HepG2 (cell line): ENCODE results near the gene TBX15. TPM values are rescaled to one million over a fixed set of nuclear protein-coding genes. Genes with fewer than 3 reads are reported as not detected.

Source experiments
- ATAC-seq: fragments of 200-7000 bp; cut with Tn5 transposase; 3 replicates; pipeline ENCODE4 v1.9.1; 2020; ENCODE audit warnings: mild to moderate bottlenecking, moderate library complexity
- BruUV-seq: library from RNA; stranded (reverse); fragments of 400-500 nt; replicated peaks from 2 replicates; lab custom pipeline; 2021; lab: Mats Ljungman, UMichigan
- CTCF ChIA-PET: fragments of 300-600 bp; formaldehyde crosslinking; extraction: SDS; loops from one replicate; lab custom pipeline; 2021; ENCODE audit warnings: low total read pairs, inconsistent platforms, low intra/inter-chr PET ratio; lab: Yijun Ruan, JAX
- POLR2A ChIA-PET: fragments of 350-600 bp; sonication (Branson Sonifier 250); formaldehyde crosslinking; loops from one replicate; lab custom pipeline; 2020; ENCODE audit warnings: antibody characterized with exemption, inconsistent platforms; lab: Yijun Ruan, JAX
- DNase-seq: peaks from one replicate; pipeline ENCODE4 v3.0.0-alpha.2; 2015; ENCODE audit warnings: low spot score
- FAIRE-seq: peaks from 3 replicates; lab custom pipeline; 2011; peaks lifted over from hg19 to GRCh38; lab: Jason Lieb, UNC
- H2AFZ ChIP-seq: one replicate; pipeline ENCODE4 v1.6.1; 2011; ENCODE audit warnings: low read length, inconsistent platforms
- H3K27ac ChIP-seq: fragments of 300-600 bp; 3 replicates; pipeline ENCODE4 v1.8.0; 2011; ENCODE audit warnings: mixed run types, mild to moderate bottlenecking, mixed read lengths, low read length, inconsistent platforms; ENCODE audit not compliant: insufficient read depth; ENCODE audit errors: extremely low read length
- H3K27me3 ChIP-seq, 2 experiments: fragments of 200-600 bp in 1 of 2; 2 replicates in 1 of 2; 3 replicates in 1 of 2; pipeline versions ENCODE4 v1.6.0 to v1.8.0; 2011; ENCODE audit warnings: low read length in 2 of 2, mild to moderate bottlenecking in 2 of 2, moderate library complexity in 2 of 2, inconsistent platforms in 1 of 2; ENCODE audit not compliant: insufficient read depth in 2 of 2, control insufficient read depth in 1 of 2
- H3K36me3 ChIP-seq, 2 experiments: fragments of 200-600 bp in 1 of 2; replicated peaks in 1 of 2; 2 replicates in 1 of 2; 3 replicates in 1 of 2; pipeline versions ENCODE4 v1.5.1 to v1.8.0; 2011; ENCODE audit warnings: low read length in 2 of 2, inconsistent platforms in 1 of 2; ENCODE audit not compliant: insufficient read depth in 2 of 2, control insufficient read depth in 1 of 2
- H3K4me1 ChIP-seq: 2 replicates; pipeline ENCODE4 v1.5.1; 2012; ENCODE audit warnings: low read length, inconsistent platforms; ENCODE audit not compliant: insufficient read depth
- H3K4me2 ChIP-seq: 2 replicates; pipeline ENCODE4 v1.6.0; 2011; ENCODE audit warnings: low read depth, low read length, inconsistent platforms
- H3K4me3 ChIP-seq, 3 experiments: fragments of 200-600 bp in 1 of 3; sonication (generic), shearing (Covaris generic) in 1 of 3; replicated peaks in 1 of 3; 2 replicates each; pipeline ENCODE4 v1.5.1; 2011 to 2016; ENCODE audit warnings: low read length in 3 of 3, inconsistent platforms in 2 of 3, low read depth in 2 of 3, mild to moderate bottlenecking in 2 of 3, control low read depth in 1 of 3, mixed read lengths in 1 of 3; ENCODE audit not compliant: insufficient read depth in 1 of 3
- H3K79me2 ChIP-seq: one replicate; pipeline ENCODE4 v1.6.1; 2011; ENCODE audit warnings: low read length, inconsistent platforms; ENCODE audit not compliant: insufficient read depth
- H3K9ac ChIP-seq: 2 replicates; pipeline ENCODE4 v1.6.0; 2011; ENCODE audit warnings: mild to moderate bottlenecking, low read depth, low read length, inconsistent platforms; ENCODE audit not compliant: insufficient read depth
- H3K9me3 ChIP-seq: 2 replicates; pipeline ENCODE4 v1.5.1; 2012; ENCODE audit warnings: mild to moderate bottlenecking, low read length
- H4K20me1 ChIP-seq: 2 replicates; pipeline ENCODE4 v1.6.0; 2011; ENCODE audit warnings: inconsistent platforms, mild to moderate bottlenecking, low read length, moderate library complexity; ENCODE audit not compliant: insufficient read depth
- FOXA1 ChIP-seq, 2 experiments: fragments of 450-650 bp in 1 of 2; sonication (generic) in 1 of 2; formaldehyde crosslinking in 1 of 2; IDR thresholded peaks; 2 replicates each; pipeline versions ENCODE4 v1.4.0 to v1.6.1; 2016 to 2020; ENCODE audit warnings: missing genetic modification reagents in 1 of 2
- FOXA3 ChIP-seq: IDR thresholded peaks from 2 replicates; pipeline ENCODE4 v1.6.1; 2016; ENCODE audit warnings: missing genetic modification reagents, missing compliant biosample characterization
- KDM5B ChIP-seq: sonication (generic); formaldehyde crosslinking; IDR thresholded peaks from 2 replicates; pipeline ENCODE4 v1.4.0; 2020; ENCODE audit warnings: missing genetic modification reagents, mild to moderate bottlenecking, borderline replicate concordance
- MATR3 ChIP-seq: sonication (generic); formaldehyde crosslinking; IDR thresholded peaks from 2 replicates; pipeline ENCODE4 v1.4.0; 2020; ENCODE audit warnings: missing genetic modification reagents
- NCOA2 ChIP-seq: sonication (generic); formaldehyde crosslinking; IDR thresholded peaks from 2 replicates; pipeline ENCODE4 v1.8.0; 2022; ENCODE audit warnings: inconsistent platforms
- NFIC ChIP-seq: IDR thresholded peaks from 2 replicates; pipeline ENCODE4 v1.6.1; 2012; ENCODE audit warnings: mild to moderate bottlenecking, low read length, inconsistent platforms
- SMC3 ChIP-seq: IDR thresholded peaks from 2 replicates; pipeline ENCODE4 v1.6.1; 2011; ENCODE audit warnings: low read length, improper control_type of control experiment
- SOX13 ChIP-seq, 3 experiments: fragments of 450-650 bp in 1 of 3; sonication (generic) in 1 of 3; formaldehyde crosslinking in 1 of 3; IDR thresholded peaks in 2 of 3; conservative IDR thresholded peaks in 1 of 3; 2 replicates each; pipeline versions ENCODE4 v1.5.0 to v1.6.1; 2016 to 2020; ENCODE audit warnings: antibody characterized with exemption in 1 of 3, mild to moderate bottlenecking in 1 of 3, missing compliant biosample characterization in 1 of 3, missing genetic modification reagents in 1 of 3, moderate library complexity in 1 of 3
- STAT5B ChIP-seq: sonication (generic); formaldehyde crosslinking; IDR thresholded peaks from 2 replicates; pipeline ENCODE4 v1.4.0; 2020; ENCODE audit warnings: missing genetic modification reagents
- WGBS: methylation state at CpG from one replicate; pipeline ENCODE4 v1.1.6; 2017; ENCODE audit warnings: low lambda C conversion rate; 5-methylcytosine and 5-hydroxymethylcytosine counted together
- in situ Hi-C: cut with HindIII; loops from 2 replicates; pipeline ENCODE4 v1.10.0; 2017; ENCODE audit warnings: low pct_unique_long_range_greater_than_20kb; ENCODE audit not compliant: extremely low pct_ligation_motif_present
- intact Hi-C: fragments of 100-400 bp; cut with micrococcal nuclease; formaldehyde crosslinking; loops from one replicate; pipeline ENCODE4 v1.10.0; 2022; ENCODE audit not compliant: unreplicated experiment
- polyA plus RNA-seq, 8 experiments: library from polyadenylated mRNA; depleted of rRNA in 3 of 8; stranded (reverse) in 7 of 8; unstranded in 1 of 8; fragments of >200 nt; fragmentation: Illumina TruSeq in 4 of 8; extraction: Trizol in 4 of 8; gene quantifications; 2 replicates each; pipeline versions ENCODE4 v1.2.1 to v1.2.3, GENCODE V29; 2011 to 2016; ENCODE audit warnings: low read depth in 4 of 8, missing spikeins in 1 of 8, mixed read lengths in 1 of 8; ENCODE audit not compliant: insufficient read depth in 1 of 8
- total RNA-seq, 5 experiments: library from RNA; depleted of rRNA; stranded (reverse); fragments of >200 nt; fragmentation: Illumina TruSeq; extraction: Trizol; gene quantifications; 2 replicates each; pipeline ENCODE4 v1.2.3, GENCODE V29; 2016; ENCODE audit warnings: low read depth in 1 of 5
- TF ChIP-seq, protein P1 (sequence below): sonication (generic); formaldehyde crosslinking; conservative IDR thresholded peaks from 2 replicates; pipeline ENCODE4 v1.8.1; 2023; ENCODE audit warnings: missing genetic modification reagents
- TF ChIP-seq, protein P2 (sequence below): sonication (generic); formaldehyde crosslinking; IDR thresholded peaks from 2 replicates; pipeline ENCODE4 v1.4.0; 2020; ENCODE audit warnings: mild to moderate bottlenecking, missing genetic modification reagents
- TF ChIP-seq, protein P3 (sequence below): sonication (generic); formaldehyde crosslinking; IDR thresholded peaks from 2 replicates; pipeline ENCODE4 v1.5.0; 2020; ENCODE audit warnings: mild to moderate bottlenecking, missing genetic modification reagents, borderline replicate concordance
- TF ChIP-seq, protein P4 (sequence below): sonication (generic); formaldehyde crosslinking; IDR thresholded peaks from 2 replicates; pipeline ENCODE4 v1.4.0; 2020; ENCODE audit warnings: missing genetic modification reagents; ENCODE audit errors: not compliant biosample characterization
- TF ChIP-seq, protein P5 (sequence below): IDR thresholded peaks from 2 replicates; pipeline ENCODE4 v1.4.0; 2020; ENCODE audit warnings: mild to moderate bottlenecking, missing genetic modification reagents

Gene TBX15
- total and polyA plus RNA-seq, 2 of the 13 experiments (the other 11 are each of a cell fraction or from before 2014, with no cell fraction given) = 0.42 to 1.9 TPM

DNA sequence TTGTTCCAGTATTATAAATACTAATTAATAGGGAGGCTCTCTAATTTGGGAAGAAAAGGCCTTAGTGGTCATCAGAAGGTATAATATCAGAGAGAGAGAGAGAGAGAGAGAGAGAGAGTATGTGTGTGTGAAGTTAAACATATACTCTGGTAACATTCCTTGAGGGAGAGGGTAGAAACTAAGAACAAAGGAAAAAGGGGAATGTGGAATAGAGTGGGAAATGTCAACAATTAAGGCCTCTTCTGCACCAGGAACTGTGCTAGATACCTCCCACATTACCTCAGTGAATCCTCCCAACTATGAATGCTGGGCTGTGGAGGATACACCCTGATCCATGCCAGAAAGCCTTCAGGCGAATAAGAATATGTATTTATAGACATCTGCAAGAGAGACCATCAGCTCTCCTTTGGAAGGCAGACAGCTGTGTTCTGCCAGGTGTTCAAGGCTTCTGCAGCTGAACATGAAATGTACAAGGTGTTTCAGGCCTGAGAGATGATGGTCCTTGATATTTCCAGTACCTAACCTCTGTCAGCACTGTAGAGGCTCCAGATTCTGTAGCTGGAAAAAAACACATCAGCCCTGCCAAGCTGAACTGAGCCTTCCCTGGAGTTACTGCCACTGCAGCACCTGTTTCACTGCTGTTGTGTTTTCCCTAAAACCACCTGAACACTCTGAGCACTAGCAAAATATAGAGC lies 29.1 kb downstream of the TBX15 start:
- intact Hi-C loops (no loop called here), in situ Hi-C loops (no loop called here)
- Histone ChIP-seq H3K4me3 (no peak overlapping the region), H3K9me3 (no peaks in the 10 kb centered on the region), H3K27ac (peak overlapping the region; percentile 98), H3K36me3 (no peaks in the 10 kb centered on the region), H3K4me2 (peak overlapping the region; percentile 33; the same call in 1 of the 2 replicates), H2AFZ (no peak overlapping the region), H3K4me1 (peaks cover 64% of the 10 kb centered on the region), H4K20me1 (no peaks in the 10 kb centered on the region), H3K9ac (peak overlapping the region; percentile 77), H3K27me3 (no peaks in the 10 kb centered on the region), H3K79me2 (no peaks in the 10 kb centered on the region)
- 92% methylated on average over 1 of the region's 1 CpG for WGBS
- peak; percentile 68 for DNase-seq
- POLR2A ChIA-PET = interaction anchor here (1.2 to 2.8 kb wide), 4 partner anchors 9 to 181 kb away, joined by 3 to 9 read pairs (median 8); partner anchors contain the start of gene WARS2
- no peak for ATAC-seq
- FAIRE-seq = peak; percentile 53
- no TSS peak for BruUV-seq
- CTCF ChIA-PET = no interaction called here
- TF ChIP-seq, protein P1, sequence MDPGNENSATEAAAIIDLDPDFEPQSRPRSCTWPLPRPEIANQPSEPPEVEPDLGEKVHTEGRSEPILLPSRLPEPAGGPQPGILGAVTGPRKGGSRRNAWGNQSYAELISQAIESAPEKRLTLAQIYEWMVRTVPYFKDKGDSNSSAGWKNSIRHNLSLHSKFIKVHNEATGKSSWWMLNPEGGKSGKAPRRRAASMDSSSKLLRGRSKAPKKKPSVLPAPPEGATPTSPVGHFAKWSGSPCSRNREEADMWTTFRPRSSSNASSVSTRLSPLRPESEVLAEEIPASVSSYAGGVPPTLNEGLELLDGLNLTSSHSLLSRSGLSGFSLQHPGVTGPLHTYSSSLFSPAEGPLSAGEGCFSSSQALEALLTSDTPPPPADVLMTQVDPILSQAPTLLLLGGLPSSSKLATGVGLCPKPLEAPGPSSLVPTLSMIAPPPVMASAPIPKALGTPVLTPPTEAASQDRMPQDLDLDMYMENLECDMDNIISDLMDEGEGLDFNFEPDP = 0 out of 2 replicates have a peak, but pooled peaks have one; percentile 89
- TF ChIP-seq KDM5B (CRISPR knock-in tag) (no peak), FOXA3 (CRISPR knock-in tag) (peak; percentile 20; the same call in 1 of the 2 replicates), NCOA2 (peak; percentile 18; the same call in 1 of the 2 replicates), MATR3 (CRISPR knock-in tag) (no peak), SOX13 (IDR thresholded peaks at IDR 0.05) (no peak), SOX13 (CRISPR knock-in tag; conservative IDR thresholded peaks at IDR 0.05 in 1 of 2, IDR thresholded peaks at IDR 0.05 in 1 of 2) (peak in 1 of 2 experiments; percentile 58; a peak in 2 of 4 replicates), STAT5B (CRISPR knock-in tag) (no peak), NFIC (no peak), SMC3 (no peak), FOXA1 (IDR thresholded peaks at IDR 0.05) (no peak), FOXA1 (CRISPR knock-in tag; IDR thresholded peaks at IDR 0.05) (0 out of 2 replicates have a peak, but pooled peaks have one; percentile 2)
- TF ChIP-seq, protein P2, sequence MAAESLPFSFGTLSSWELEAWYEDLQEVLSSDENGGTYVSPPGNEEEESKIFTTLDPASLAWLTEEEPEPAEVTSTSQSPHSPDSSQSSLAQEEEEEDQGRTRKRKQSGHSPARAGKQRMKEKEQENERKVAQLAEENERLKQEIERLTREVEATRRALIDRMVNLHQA = no peak
- TF ChIP-seq, protein P3, sequence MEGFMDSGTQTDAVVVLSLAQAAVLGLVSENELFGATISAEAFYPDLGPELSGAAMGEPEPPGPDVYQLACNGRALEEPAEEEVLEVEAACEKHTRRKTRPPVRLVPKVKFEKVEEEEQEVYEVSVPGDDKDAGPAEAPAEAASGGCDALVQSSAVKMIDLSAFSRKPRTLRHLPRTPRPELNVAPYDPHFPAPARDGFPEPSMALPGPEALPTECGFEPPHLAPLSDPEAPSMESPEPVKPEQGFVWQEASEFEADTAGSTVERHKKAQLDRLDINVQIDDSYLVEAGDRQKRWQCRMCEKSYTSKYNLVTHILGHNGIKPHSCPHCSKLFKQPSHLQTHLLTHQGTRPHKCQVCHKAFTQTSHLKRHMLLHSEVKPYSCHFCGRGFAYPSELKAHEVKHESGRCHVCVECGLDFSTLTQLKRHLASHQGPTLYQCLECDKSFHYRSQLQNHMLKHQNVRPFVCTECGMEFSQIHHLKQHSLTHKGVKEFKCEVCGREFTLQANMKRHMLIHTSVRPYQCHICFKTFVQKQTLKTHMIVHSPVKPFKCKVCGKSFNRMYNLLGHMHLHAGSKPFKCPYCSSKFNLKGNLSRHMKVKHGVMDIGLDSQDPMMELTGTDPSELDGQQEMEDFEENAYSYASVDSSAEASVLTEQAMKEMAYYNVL (CRISPR knock-in tag) = peak; percentile 45; the same call in 1 of the 2 replicates
- TF ChIP-seq, protein P4, sequence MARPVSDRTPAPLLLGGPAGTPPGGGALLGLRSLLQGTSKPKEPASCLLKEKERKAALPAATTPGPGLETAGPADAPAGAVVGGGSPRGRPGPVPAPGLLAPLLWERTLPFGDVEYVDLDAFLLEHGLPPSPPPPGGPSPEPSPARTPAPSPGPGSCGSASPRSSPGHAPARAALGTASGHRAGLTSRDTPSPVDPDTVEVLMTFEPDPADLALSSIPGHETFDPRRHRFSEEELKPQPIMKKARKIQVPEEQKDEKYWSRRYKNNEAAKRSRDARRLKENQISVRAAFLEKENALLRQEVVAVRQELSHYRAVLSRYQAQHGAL = no peak
- TF ChIP-seq, protein P5, sequence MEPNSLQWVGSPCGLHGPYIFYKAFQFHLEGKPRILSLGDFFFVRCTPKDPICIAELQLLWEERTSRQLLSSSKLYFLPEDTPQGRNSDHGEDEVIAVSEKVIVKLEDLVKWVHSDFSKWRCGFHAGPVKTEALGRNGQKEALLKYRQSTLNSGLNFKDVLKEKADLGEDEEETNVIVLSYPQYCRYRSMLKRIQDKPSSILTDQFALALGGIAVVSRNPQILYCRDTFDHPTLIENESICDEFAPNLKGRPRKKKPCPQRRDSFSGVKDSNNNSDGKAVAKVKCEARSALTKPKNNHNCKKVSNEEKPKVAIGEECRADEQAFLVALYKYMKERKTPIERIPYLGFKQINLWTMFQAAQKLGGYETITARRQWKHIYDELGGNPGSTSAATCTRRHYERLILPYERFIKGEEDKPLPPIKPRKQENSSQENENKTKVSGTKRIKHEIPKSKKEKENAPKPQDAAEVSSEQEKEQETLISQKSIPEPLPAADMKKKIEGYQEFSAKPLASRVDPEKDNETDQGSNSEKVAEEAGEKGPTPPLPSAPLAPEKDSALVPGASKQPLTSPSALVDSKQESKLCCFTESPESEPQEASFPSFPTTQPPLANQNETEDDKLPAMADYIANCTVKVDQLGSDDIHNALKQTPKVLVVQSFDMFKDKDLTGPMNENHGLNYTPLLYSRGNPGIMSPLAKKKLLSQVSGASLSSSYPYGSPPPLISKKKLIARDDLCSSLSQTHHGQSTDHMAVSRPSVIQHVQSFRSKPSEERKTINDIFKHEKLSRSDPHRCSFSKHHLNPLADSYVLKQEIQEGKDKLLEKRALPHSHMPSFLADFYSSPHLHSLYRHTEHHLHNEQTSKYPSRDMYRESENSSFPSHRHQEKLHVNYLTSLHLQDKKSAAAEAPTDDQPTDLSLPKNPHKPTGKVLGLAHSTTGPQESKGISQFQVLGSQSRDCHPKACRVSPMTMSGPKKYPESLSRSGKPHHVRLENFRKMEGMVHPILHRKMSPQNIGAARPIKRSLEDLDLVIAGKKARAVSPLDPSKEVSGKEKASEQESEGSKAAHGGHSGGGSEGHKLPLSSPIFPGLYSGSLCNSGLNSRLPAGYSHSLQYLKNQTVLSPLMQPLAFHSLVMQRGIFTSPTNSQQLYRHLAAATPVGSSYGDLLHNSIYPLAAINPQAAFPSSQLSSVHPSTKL (CRISPR knock-in tag) = 0 out of 2 replicates have a peak, but pooled peaks have one; percentile 22
